Lower leg skin (tissue), 4 donors: ENCODE results near the gene FGD3. TPM values are rescaled to one million over a fixed set of nuclear protein-coding genes. Genes with fewer than 3 reads are reported as not detected.

ENCODE experiments used
- DNase-seq, 2 donors: peaks; one replicate each; pipeline ENCODE4 v3.0.0-alpha.2; 2019; ENCODE audit warnings: low spot score in 2 of 2
- H3K4me3 ChIP-seq: fragments of 200-600 bp; sonication (generic); 2 replicates; pipeline ENCODE4 v1.5.1; 2017; ENCODE audit warnings: mild to moderate bottlenecking, low read depth; ENCODE audit not compliant: poor library complexity, severe bottlenecking
- POLR2A ChIP-seq, 2 donors: fragments of 450-650 bp; IDR thresholded peaks; one replicate each; pipeline ENCODE4 v1.6.1; 2016 to 2017; ENCODE audit warnings: antibody characterized with exemption in 2 of 2, mild to moderate bottlenecking in 1 of 2, moderate library complexity in 1 of 2
- WGBS, 2 donors: methylation state at CpG; one replicate each; pipeline ENCODE4 v1.1.5; 2018; 5-methylcytosine and 5-hydroxymethylcytosine counted together
- intact Hi-C: fragments of 100-400 bp; cut with DNase I; formaldehyde crosslinking; loops from one replicate; pipeline ENCODE4 v1.15.0; 2023; ENCODE audit warnings: low total_unique reads
- total RNA-seq, 4 donors: library from RNA; depleted of rRNA; stranded (reverse); fragments of >200 nt; gene quantifications; one replicate each; pipeline ENCODE4 v1.1.0, GENCODE V29; 2016
- TF ChIP-seq, protein P1 (sequence below), 3 donors: fragments of 450-650 bp; IDR thresholded peaks; one replicate each; pipeline ENCODE4 v1.5.1; 2016; ENCODE audit warnings: antibody characterized with exemption in 3 of 3, mild to moderate bottlenecking in 3 of 3, moderate library complexity in 2 of 3

The FGD3 gene
- total RNA-seq, 4 donors from 2014 or later, result 3.4 to 11.6 (median 5.7) TPM

DNA sequence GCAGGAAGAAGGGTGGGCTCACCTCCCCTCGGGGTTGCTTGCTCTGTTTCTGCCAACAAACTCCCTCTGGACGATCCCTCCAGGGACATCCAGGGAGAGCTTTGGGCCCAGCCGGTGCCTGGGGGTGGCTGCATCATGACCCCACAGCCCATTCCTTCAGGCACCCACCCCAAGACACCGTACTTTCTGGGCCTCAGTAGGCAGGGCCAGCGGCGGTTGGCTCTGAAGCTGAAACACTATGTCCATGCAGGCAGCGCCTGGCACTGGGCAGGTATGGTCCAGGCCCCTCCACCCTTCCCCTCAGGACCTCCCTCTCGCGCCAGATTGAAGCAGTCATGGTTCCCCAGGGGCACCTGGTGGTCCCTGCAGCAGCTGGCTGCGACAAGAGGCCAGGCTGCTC, 92.7 kb downstream of the FGD3 start:
- no peak overlapping the region for H3K4me3 ChIP-seq
- intact Hi-C loops, result no loop called here
- no peak for DNase-seq
- WGBS, 2 donors, result 92 to 97% methylated on average over 7 to 9 of the region's 10 CpGs
- TF ChIP-seq, protein P1, sequence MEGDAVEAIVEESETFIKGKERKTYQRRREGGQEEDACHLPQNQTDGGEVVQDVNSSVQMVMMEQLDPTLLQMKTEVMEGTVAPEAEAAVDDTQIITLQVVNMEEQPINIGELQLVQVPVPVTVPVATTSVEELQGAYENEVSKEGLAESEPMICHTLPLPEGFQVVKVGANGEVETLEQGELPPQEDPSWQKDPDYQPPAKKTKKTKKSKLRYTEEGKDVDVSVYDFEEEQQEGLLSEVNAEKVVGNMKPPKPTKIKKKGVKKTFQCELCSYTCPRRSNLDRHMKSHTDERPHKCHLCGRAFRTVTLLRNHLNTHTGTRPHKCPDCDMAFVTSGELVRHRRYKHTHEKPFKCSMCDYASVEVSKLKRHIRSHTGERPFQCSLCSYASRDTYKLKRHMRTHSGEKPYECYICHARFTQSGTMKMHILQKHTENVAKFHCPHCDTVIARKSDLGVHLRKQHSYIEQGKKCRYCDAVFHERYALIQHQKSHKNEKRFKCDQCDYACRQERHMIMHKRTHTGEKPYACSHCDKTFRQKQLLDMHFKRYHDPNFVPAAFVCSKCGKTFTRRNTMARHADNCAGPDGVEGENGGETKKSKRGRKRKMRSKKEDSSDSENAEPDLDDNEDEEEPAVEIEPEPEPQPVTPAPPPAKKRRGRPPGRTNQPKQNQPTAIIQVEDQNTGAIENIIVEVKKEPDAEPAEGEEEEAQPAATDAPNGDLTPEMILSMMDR (IDR thresholded peaks at IDR 0.05), result no peak
- TF ChIP-seq POLR2A (IDR thresholded peaks at IDR 0.05), result no peak

DNA sequence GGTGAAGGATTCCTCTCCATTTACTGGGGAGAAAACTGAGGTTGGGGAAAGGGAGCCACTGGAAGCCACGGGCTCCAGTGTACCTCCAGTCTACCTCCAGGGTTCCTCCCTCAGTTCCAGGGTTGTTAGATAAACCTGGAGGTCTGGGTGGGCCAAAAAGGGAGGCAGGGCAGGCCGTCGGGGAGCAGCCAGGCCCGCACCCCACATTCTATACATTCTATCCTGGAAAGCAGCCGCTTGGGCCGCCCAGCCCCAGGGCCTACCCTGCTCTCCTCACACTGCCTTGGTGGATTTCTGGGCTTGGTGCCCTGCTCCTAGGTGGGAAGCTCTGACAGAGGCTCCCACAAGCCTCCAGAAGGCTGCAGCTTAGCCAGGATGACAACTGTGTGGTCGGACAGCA, 93.1 kb downstream of the FGD3 start:
- intact Hi-C loops, result no loop called here
- no peak for DNase-seq
- WGBS, 2 donors, result 86 to 88% methylated on average over 7 of the region's 7 CpGs
- no peak overlapping the region for H3K4me3 ChIP-seq
- TF ChIP-seq POLR2A (IDR thresholded peaks at IDR 0.05), result no peak

DNA sequence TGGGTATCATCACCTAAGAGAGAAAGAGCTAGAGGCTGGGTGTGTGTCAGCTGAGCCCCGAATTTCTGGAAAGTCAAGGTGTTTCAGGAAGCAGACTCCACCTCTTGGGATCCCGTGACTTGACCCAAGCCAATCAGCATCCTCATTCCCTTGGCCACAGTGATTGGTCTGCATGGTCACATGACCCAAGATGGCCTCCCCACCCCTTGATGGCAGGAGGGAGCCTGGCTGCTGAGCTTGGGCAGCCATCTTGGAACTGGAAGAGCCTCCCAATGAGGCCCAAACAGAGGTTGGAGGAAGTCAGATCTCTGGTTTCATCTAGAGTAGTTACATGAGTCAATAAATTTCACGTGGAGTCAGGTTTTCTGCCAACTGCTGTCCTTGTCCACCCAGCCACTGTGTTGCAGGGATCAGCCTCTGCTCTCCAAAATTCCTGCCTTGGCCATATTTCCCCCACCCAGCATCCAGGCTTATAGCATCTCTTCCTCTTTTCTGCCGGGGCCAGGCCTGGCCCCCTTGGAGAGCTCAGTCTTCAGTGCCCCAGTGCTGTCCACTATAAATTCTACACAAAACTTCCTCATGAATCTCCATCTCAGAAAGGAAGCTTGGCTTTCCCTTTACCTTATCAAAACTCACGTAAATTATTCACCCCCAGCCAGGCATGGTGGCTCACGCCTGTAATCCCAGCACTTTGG, 93.9 kb downstream of the FGD3 start:
- no peak overlapping the region for H3K4me3 ChIP-seq
- intact Hi-C loops, result no loop called here
- no peak for TF ChIP-seq POLR2A (IDR thresholded peaks at IDR 0.05)
- TF ChIP-seq, protein P1 (IDR thresholded peaks at IDR 0.05), result no peak
- DNase-seq, result no peak
- 90 to 93% methylated on average over 6 of the region's 6 CpGs for WGBS, 2 donors

DNA sequence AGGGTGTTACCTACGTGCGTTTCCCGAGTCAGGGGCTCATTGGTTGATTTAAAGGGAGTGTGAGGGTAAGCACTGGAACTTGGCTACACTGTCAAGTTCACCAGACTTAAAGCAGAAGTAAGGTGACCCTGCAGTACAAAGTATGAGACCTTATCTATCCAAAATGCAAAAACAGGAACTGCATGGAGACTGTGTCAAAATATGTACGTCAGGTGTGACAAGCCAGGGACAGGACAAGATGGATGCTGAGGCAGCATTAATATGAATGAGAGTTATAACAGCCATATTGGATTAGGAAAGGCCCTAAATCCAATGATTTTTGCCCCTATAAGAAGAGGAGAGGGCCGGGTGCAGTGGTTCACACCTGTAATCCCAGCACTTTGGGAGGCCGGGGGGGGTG, 95.8 kb downstream of the FGD3 start:
- intact Hi-C loops, result no loop called here
- TF ChIP-seq, protein P1 (IDR thresholded peaks at IDR 0.05), result no peak
- no peak for TF ChIP-seq POLR2A (IDR thresholded peaks at IDR 0.05)
- DNase-seq, result no peak
- 89 to 91% methylated on average over 6 of the region's 6 CpGs for WGBS, 2 donors
- no peak overlapping the region for H3K4me3 ChIP-seq

DNA sequence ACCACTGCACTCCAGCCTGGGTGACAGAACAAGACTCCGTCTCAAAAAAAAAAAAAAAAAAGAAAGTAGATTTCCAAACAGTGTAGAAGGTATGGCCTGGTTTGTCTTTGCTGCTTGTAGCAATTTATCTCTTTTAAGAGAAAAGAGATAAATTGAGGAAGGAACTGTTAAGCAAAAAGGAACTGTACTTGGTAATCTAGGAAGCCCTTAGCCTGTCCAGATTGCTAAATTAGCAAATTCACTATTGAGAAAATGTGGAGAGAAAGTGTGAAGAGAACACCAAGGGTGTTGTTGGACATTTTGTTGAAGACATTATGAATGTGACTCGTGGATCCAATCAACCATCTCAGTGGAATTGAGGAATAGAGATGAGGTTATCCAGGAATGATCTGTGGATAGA, 98.2 kb downstream of the FGD3 start:
- H3K4me3 ChIP-seq, result no peak overlapping the region
- intact Hi-C loops, result no loop called here
- TF ChIP-seq, protein P1 (IDR thresholded peaks at IDR 0.05), result no peak
- no peak for TF ChIP-seq POLR2A (IDR thresholded peaks at IDR 0.05)
- 82 to 88% methylated on average over 2 of the region's 2 CpGs for WGBS, 2 donors
- DNase-seq, result no peak

DNA sequence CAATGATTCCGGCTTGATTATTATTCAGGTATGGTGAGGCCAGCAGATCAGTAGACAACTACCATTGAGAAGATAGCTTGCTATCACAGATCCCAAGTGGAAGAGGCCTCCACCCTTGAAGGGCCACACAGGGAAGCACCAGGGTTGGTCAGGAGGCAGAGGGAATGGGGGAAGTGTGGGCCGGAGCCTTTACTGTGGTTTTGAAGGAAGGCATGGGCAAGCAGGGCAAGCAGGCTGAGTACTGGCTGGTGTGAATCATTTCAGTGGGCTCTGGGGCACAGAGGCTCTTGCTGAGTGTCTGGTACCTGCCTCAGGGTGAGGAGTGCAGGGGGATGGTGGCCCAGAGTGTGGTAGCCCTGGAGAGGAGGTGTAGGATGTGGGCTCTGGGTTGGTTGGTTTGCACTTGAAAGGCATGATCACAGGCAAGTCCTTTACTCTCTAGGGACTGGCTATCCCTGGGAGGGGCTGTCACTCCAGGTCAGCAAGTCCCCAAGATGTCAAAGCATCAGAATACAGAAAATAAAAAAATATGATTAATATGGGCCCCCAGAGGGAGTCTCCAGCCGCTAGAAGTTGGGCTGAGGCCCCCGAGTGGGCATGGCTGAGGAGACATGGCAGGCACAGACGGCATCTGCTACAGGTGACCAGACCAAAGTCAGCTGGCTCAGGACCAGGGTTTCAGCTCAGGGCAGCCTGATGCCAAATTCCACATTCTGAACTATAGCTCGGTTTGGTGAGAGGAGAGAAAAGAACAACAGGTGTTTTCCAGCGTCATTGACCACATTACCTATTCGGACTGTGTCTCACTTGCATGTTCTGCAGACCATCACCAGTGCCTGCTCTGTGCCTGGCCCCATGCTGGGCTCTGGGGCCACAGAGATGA, 101.5 kb downstream of the FGD3 start:
- TF ChIP-seq POLR2A (IDR thresholded peaks at IDR 0.05), result no peak
- TF ChIP-seq, protein P1 (IDR thresholded peaks at IDR 0.05), result no peak
- no peak overlapping the region for H3K4me3 ChIP-seq
- WGBS, 2 donors, result 86 to 92% methylated on average over 7 to 8 of the region's 8 CpGs
- no peak for DNase-seq
- intact Hi-C loops, result no loop called here
